Erythroblast (primary cell): ENCODE results near the gene GRIFIN.

Experiments used
- GATA1 ChIP-seq: IDR thresholded peaks from 2 replicates; pipeline ENCODE4 v1.6.1; 2011; ENCODE audit warnings: low read depth, mild to moderate bottlenecking, control low read depth, low read length, moderate library complexity
- POLR2A ChIP-seq: IDR thresholded peaks from 2 replicates; pipeline ENCODE4 v1.6.1; 2011; ENCODE audit warnings: mild to moderate bottlenecking, low read length

- no peak for TF ChIP-seq POLR2A
- TF ChIP-seq GATA1: no peak
Measured at GRCh38 chr7:2519119-2519930, 43.1 kb upstream of the GRIFIN start, which contains the start of gene LFNG.
